Stimulated activated CD8-positive, alpha-beta memory T cell treated with anti-CD3 and anti-CD28 coated beads, Interleukin-15, amount 100 ng/mL, for 48 hours (primary cell): ENCODE results near the gene CYP2C18.
"Not testable (repeated sequence)": the region's sequence is repeated elsewhere in the genome, so short reads cannot be mapped to it uniquely, and the experiment has no call there.

ENCODE experiments used
- DNase-seq, 2 donors: peaks; one replicate each; pipeline ENCODE4 v3.0.0-alpha.2; 2020; ENCODE audit warnings: low read depth in 2 of 2

CYP2C18 gene

DNA sequence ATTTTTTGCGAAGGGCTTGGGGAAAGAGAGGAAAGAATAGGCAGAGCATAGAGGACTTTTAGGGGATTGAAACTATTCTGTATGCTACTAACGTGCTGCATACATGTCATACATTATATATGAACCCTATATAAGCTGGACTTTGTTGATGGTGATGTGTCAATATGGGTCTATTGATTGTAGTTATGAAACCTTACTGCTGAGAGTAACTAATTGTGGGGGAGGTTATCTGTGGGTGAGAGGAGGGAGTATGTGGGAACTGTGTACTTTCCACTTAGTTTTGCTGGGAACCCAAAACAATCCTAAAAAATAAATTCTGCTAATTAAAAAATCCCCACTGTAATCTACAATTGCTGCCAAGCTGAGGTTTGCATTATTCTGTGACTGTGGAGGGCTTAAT is 63.6 kb downstream of the CYP2C18 start:
- DNase-seq = no peak

DNA sequence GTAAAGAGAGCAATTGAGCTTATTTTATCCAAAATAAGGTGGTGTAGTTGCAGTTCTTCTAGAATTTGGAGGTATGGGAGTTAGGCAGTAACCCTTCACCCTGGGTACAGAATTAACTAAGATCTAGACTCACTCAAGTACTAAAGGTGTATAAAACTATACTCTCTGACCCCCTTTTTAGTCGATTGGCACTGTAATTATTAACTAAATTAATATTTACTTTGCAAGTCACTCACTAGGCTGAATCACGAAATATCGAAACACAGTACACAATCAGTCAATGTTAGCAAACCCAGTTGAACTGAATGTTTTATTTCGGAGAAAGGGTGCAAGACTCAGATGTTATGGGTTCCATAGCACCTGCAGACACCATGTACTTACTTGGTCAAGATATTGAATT is 64.3 kb downstream of the CYP2C18 start:
- no peak for DNase-seq

DNA sequence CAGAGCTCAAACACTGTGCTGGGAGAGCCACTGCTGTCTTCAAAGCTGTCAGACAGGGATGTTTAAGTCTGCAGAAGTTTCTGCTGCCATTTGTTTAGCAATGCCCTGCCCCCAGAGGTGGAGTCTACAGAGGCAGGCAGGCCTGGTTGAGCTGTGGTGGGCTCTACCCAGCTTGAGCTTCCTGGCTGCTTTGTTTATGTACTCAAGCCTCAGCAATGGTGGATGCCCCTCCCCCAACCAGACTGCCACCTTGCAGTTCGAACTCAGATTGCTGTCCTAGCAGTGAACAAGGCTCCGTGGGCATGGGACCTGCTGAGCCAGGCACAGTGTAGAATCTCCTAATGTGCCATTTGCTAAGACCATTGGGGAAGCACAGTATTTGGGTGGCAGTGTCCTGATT is 74.4 kb downstream of the CYP2C18 start:
- DNase-seq = no peak

DNA sequence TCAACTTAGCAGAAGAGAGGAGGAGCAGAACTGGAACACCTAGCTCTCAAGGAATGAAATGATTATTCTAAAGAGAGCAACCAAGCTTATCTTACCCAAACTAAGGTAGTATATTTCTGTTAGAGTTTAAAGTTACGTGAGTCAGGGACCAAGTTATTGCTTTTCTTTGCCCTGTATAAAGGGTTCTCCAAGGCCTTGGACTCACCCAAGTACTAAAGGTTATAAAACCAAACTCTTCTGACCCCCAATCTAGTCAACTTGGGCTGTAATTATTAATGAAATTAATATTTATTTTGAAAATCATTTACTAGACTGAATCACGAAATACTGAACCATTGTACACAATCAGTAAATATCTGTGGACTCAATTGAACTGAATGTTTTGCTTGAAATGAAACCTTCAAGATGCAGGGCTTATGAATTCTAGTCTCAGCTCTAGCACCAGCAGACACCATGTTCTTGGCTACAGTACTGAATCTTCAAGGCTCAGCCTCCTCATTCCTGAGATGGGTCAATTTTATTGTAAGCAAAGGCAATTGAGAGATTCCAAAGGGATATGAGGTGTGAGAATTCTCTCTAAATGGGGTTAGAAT is 77.2 kb downstream of the CYP2C18 start:
- DNase-seq = no peak

DNA sequence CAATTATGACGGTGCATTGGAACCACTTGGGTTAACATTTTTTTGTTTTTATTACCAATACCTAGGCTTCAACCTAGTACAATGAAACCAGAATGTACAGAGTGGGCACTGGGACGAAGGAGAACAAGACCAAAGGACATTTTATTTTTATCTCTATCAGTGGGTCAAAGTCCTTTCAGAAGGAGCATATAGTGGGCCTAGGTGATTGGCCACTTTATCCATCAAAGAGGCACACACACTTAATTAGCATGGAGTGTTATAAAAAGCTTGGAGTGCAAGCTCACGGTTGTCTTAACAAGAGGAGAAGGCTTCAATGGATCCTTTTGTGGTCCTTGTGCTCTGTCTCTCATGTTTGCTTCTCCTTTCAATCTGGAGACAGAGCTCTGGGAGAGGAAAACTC is 78.9 kb downstream of the CYP2C18 start, which contains the start of gene CYP2C19:
CYP2C19 (plus strand) TSS at position 289 of the 400 bp plus-strand sequence; CDS start at position 314, 25 bp downstream.
- no peak for DNase-seq

DNA sequence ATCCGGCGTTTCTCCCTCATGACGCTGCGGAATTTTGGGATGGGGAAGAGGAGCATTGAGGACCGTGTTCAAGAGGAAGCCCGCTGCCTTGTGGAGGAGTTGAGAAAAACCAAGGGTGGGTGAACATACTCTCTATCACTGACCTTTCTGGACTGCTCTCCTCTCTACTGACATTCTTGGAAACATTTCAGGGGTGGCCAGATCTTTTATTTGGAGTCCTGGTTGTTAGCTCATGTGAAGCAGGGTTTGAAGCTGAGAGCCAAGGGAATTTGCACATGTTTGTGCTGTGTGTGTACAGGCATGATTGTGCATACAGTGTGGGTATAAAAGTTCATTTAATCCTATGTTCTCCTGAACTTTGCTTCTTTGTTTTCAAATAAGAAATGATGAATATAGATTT is 91.9 kb downstream of the CYP2C18 start:
- DNase-seq = not testable (repeated sequence)

DNA sequence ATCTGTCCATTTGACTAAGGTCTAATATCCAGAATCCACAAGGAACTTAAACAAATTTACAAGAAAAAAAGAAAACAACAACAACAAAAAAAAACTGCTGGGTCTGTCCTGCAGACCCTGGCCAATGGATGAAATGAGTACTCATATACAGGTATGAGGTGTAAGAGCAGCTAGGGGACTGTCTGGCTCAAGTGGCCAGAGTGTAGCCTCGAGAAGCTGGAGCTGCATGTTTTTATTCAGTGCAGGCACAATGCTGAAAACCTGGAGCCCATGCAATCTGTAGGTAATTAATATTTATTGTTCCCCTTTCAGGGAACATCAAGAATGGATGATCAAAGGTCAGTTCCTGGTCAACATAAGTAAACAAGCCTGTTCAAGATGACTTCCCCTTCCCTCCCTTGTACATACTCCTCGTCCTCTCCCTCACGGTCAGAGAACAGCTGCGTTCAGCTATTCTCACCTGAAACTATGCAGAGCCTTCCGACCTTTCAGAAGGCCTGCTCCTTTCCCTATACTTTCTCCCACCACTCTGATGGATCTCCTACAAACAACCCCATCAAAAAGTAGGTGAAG is 94.4 kb downstream of the CYP2C18 start:
- DNase-seq = no peak

DNA sequence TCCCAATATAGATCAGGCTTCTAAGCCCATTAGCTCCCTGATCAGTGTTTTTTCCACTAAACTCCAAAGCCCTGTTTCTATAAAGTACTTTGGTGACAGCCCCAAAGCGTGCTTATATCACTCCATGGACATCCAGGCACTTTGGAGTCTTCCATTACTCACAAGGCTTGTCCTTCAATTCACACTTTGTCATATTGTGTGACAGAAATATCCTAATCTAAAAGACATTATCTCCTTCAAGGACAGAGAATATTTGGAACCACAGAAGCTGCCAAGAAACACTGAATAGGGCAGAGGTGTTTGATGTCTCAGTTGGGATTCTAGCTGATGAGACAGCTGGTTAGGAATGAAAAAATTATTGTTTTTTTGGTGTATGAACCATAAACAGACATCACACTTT is 97.3 kb downstream of the CYP2C18 start:
- DNase-seq = no peak

DNA sequence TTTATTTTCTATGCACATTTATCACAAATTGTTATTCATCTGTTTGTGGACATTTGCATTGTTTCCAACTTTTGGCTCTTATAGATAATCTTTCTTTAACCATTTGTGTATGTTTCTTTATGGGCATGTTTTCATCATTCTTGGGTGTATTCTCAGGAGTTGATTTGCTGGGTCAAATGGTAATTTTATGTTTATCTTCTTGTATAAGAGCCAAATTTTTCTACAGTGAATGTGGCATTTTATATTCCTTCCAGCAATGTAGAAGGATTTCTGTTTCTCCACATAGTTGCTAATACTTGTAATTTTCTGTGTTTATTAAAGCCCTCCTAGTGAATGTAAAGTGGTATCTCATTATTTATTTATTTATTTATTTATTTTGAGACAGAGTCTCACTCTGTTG is 100.7 kb downstream of the CYP2C18 start:
- no peak for DNase-seq

DNA sequence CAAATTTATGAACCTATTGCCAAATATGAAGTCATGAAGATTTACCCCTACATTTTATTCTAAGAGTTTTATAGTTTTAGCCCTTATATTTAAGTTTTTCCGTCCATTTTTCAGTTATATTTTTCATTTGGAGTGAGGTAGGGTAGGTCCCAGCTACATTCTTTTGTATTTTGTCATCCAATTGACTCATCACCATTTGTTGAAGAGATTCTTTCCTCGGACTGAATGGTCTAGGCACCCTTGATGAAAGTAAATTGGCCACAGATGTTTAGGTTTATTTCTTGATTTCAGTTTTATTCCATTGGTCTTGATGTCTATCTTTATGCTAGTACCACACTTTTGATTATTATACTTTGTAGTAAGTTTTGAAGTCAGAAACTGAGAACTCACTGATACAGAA is 101.7 kb downstream of the CYP2C18 start:
- DNase-seq = no peak
